NCI-H1417 treated with DMSO at 0.1 percent for 48 hours (cell line): ENCODE measurements around the gene ADGB.

Experiments
- DNase-seq: peaks from one replicate; lab custom pipeline; 2025; lab: John Stamatoyannopoulos, UW

Gene ADGB

GRCh38 chr6:146862508-146862919, 263.7 kb downstream of the ADGB start:
- no peak for DNase-seq

DNA sequence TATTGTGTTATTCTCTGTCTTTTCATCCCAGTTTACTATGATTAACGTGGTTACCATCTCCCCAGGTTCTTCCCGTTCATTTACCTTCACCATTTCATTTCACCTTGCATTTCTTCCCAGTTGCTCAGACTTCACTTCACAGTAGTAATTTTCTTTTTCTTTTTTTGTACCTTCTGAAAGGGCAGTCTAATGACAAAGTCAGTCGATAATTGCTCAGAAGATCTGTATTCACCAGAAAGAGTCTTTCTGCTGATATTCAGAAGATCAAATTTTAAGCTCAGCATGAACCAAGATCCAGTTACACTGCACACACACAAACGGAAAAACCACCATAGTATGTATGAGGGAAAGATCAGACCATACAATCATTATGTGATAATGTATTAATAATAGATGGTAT, 265.5 kb downstream of the ADGB start:
- DNase-seq = no peak

DNA sequence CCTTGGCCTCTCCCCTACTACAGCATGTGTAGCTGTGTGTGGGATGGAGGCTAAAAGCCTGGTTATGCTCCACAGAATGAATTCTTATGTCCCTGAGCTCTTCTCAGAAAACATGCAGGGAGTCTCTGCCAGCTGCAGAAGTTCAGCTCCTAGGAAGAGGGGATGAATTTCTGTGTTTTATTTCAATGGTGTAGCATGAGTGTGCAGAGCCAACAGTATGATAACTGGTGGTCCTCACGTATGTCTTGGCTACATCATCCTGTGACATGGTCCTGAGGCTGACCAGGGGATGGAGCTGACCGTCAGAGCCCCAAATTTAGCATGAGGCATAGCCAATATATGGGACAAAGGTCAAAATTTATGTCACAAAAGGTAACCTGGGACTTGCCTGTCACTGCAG, 266.1 kb downstream of the ADGB start:
- no peak for DNase-seq
